ENCODE measurements around the gene ITGB8.

ITGB8 gene

GRCh38 chr7:20310301-20310700 is 20.4 kb upstream of the ITGB8 start:
- DNase-seq: no peak

GRCh38 chr7:20310963-20311742 is 19.5 kb upstream of the ITGB8 start:
- DNase-seq: peak; percentile 55

- DNase-seq: no peak
Measured at GRCh38 chr7:20311743-20312042, 19.0 kb upstream of the ITGB8 start.

- DNase-seq: no peak
Measured at GRCh38 chr7:20312562-20312961, 18.1 kb upstream of the ITGB8 start.

- no peak for DNase-seq
Measured at GRCh38 chr7:20313626-20314025, 17.1 kb upstream of the ITGB8 start.

- no peak for DNase-seq
Measured at GRCh38 chr7:20314198-20314597, 16.5 kb upstream of the ITGB8 start.

- no peak for DNase-seq
Measured at GRCh38 chr7:20316706-20317105, 14.0 kb upstream of the ITGB8 start.

GRCh38 chr7:20317413-20317812 is 13.3 kb upstream of the ITGB8 start:
- DNase-seq: no peak

GRCh38 chr7:20318933-20319332 is 11.8 kb upstream of the ITGB8 start:
- no peak for DNase-seq

GRCh38 chr7:20320322-20320721 is 10.4 kb upstream of the ITGB8 start:
- DNase-seq: no peak

GRCh38 chr7:20320786-20321185 is 9.9 kb upstream of the ITGB8 start:
- no peak for DNase-seq

GRCh38 chr7:20323595-20323994 is 7.1 kb upstream of the ITGB8 start:
- no peak for DNase-seq

GRCh38 chr7:20326342-20326741 is 4.4 kb upstream of the ITGB8 start:
- DNase-seq: peak; percentile 8

GRCh38 chr7:20327055-20327454 is 3.6 kb upstream of the ITGB8 start:
- peak; percentile 28 for DNase-seq

GRCh38 chr7:20328027-20328426 is 2.7 kb upstream of the ITGB8 start:
- no peak for DNase-seq

- no peak for DNase-seq
Measured at GRCh38 chr7:20328692-20329091, 2.0 kb upstream of the ITGB8 start.

- peak; percentile 67 for DNase-seq
Measured at GRCh38 chr7:20329389-20330238, 1.1 kb upstream of the ITGB8 start.

GRCh38 chr7:20330928-20331909 is 519 bp downstream of the ITGB8 start:
- DNase-seq: peak; percentile 16

- DNase-seq: no peak
Measured at GRCh38 chr7:20331910-20332813, 1.5 kb downstream of the ITGB8 start.

- DNase-seq: no peak
Measured at GRCh38 chr7:20338285-20338684, 7.6 kb downstream of the ITGB8 start.

GRCh38 chr7:20340839-20341238 is 10.1 kb downstream of the ITGB8 start:
- no peak for DNase-seq

GRCh38 chr7:20343205-20343604 is 12.5 kb downstream of the ITGB8 start:
- no peak for DNase-seq
